SK-N-SH (cell line): ENCODE results near the gene NACC1. TPM values are rescaled to one million over a fixed set of nuclear protein-coding genes. Genes with fewer than 3 reads are reported as not detected.

Experiments used
- CTCF ChIA-PET: fragments of 300-600, 350-600 bp; formaldehyde crosslinking; extraction: SDS; loops from one replicate; lab custom pipeline; 2021; lab: Yijun Ruan, JAX
- POLR2A ChIA-PET: fragments of 350-600 bp; sonication (Branson Sonifier 250); formaldehyde crosslinking; extraction: SDS; loops from one replicate; lab custom pipeline; 2020; ENCODE audit warnings: antibody characterized with exemption, inconsistent platforms; lab: Yijun Ruan, JAX
- DNase-seq: peaks from one replicate; pipeline ENCODE4 v3.0.0; 2012
- H2AFZ ChIP-seq: fragments of 200-600 bp; sonication (generic); 2 replicates; pipeline ENCODE4 v1.8.1; 2016; ENCODE audit warnings: antibody characterized with exemption, mild to moderate bottlenecking, low read depth
- H3F3A ChIP-seq: fragments of 200-600 bp; sonication (generic); replicated peaks from 2 replicates; pipeline ENCODE3; 2016; ENCODE audit warnings: antibody characterized with exemption, mild to moderate bottlenecking; ENCODE audit not compliant: insufficient read depth
- H3K27ac ChIP-seq, 2 experiments: fragments of 200-500 bp in 1 of 2; fragments of 200-600 bp in 1 of 2; sonication (Bioruptor generic) in 1 of 2; sonication (generic), shearing (Covaris generic) in 1 of 2; 2 replicates each; pipeline versions ENCODE4 v1.5.1 to v1.6.1; 2014 to 2016; ENCODE audit warnings: low read depth in 2 of 2, inconsistent platforms in 1 of 2, low read length in 1 of 2, mild to moderate bottlenecking in 1 of 2, mixed read lengths in 1 of 2
- H3K27me3 ChIP-seq: fragments of 200-600 bp; sonication (generic), shearing (Covaris generic); 2 replicates; pipeline ENCODE4 v1.6.1; 2016; ENCODE audit warnings: mixed run types; ENCODE audit not compliant: insufficient read depth
- H3K36me3 ChIP-seq, 2 experiments: fragments of 200-500 bp in 1 of 2; fragments of 200-600 bp in 1 of 2; sonication (Bioruptor generic) in 1 of 2; sonication (generic) in 1 of 2; replicated peaks in 1 of 2; 2 replicates each; pipeline versions ENCODE3 to v1.5.1; 2014 to 2016; ENCODE audit warnings: low read length in 1 of 2, mild to moderate bottlenecking in 1 of 2; ENCODE audit not compliant: insufficient read depth in 2 of 2, control insufficient read depth in 1 of 2
- H3K4me1 ChIP-seq, 2 experiments: fragments of 200-500 bp in 1 of 2; fragments of 200-600 bp in 1 of 2; sonication (Bioruptor generic) in 1 of 2; sonication (generic), shearing (Covaris generic) in 1 of 2; 2 replicates each; pipeline versions ENCODE4 v1.5.1 to v1.6.1; 2014 to 2016; ENCODE audit warnings: low read depth in 1 of 2, low read length in 1 of 2, mixed run types in 1 of 2; ENCODE audit not compliant: insufficient read depth in 2 of 2, control insufficient read depth in 1 of 2
- H3K4me2 ChIP-seq: fragments of 200-600 bp; sonication (generic), shearing (Covaris generic); 2 replicates; pipeline ENCODE4 v1.6.1; 2017; ENCODE audit warnings: mixed run types
- H3K4me3 ChIP-seq, 2 experiments: fragments of 200-500 bp in 1 of 2; fragments of 200-600 bp in 1 of 2; sonication (Bioruptor generic) in 1 of 2; sonication (generic), shearing (Covaris generic) in 1 of 2; 2 replicates each; pipeline versions ENCODE4 v1.5.1 to v1.8.1; 2014 to 2016; ENCODE audit warnings: low read depth in 2 of 2, inconsistent platforms in 1 of 2, low read length in 1 of 2, mild to moderate bottlenecking in 1 of 2, mixed read lengths in 1 of 2, moderate library complexity in 1 of 2
- H3K79me2 ChIP-seq: fragments of 200-600 bp; sonication (generic); 2 replicates; pipeline ENCODE4 v1.8.1; 2017; ENCODE audit warnings: mild to moderate bottlenecking; ENCODE audit not compliant: insufficient read depth
- H3K9ac ChIP-seq: fragments of 200-600 bp; sonication (generic); 2 replicates; pipeline ENCODE4 v1.6.1; 2017; ENCODE audit warnings: mixed run types
- H3K9me2 ChIP-seq: fragments of 200-600 bp; sonication (generic); 2 replicates; pipeline ENCODE4 v1.6.1; 2017; ENCODE audit warnings: mixed run types
- H3K9me3 ChIP-seq: fragments of 200-600 bp; sonication (generic); 2 replicates; pipeline ENCODE4 v1.6.1; 2017; ENCODE audit warnings: mixed run types, mild to moderate bottlenecking, moderate library complexity
- H4K20me1 ChIP-seq: fragments of 200-600 bp; sonication (generic); 2 replicates; pipeline ENCODE4 v1.6.1; 2017; ENCODE audit warnings: mild to moderate bottlenecking, mixed run types; ENCODE audit not compliant: insufficient read depth
- ELF1 ChIP-seq: IDR thresholded peaks from 2 replicates; pipeline ENCODE4 v1.4.0; 2012
- EP300 ChIP-seq, 2 experiments: IDR thresholded peaks; 2 replicates each; pipeline versions ENCODE4 v1.4.0 to v1.6.1; 2012; ENCODE audit warnings: borderline replicate concordance in 1 of 2, low read depth in 1 of 2, low read length in 1 of 2
- EZH2phosphoT487 ChIP-seq: fragments of 200-600 bp; sonication (generic); IDR thresholded peaks from 2 replicates; pipeline ENCODE4 v1.6.1; 2017; ENCODE audit warnings: low read depth, mixed run types, mild to moderate bottlenecking, antibody characterized with exemption, moderate library complexity, borderline replicate concordance
- MEF2A ChIP-seq: IDR thresholded peaks from 2 replicates; pipeline ENCODE4 v1.4.0; 2012; ENCODE audit warnings: low read depth, borderline replicate concordance
- NFIC ChIP-seq: IDR thresholded peaks from 2 replicates; pipeline ENCODE4 v1.4.0; 2012; ENCODE audit warnings: borderline replicate concordance
- RFX5 ChIP-seq: IDR thresholded peaks from 2 replicates; pipeline ENCODE4 v1.6.1; 2012; ENCODE audit warnings: mild to moderate bottlenecking, improper control_type of control experiment, low read length
- RXRA ChIP-seq: IDR thresholded peaks from 2 replicates; pipeline ENCODE4 v1.4.0; 2012; ENCODE audit warnings: low read depth, mild to moderate bottlenecking, borderline replicate concordance
- SIN3A ChIP-seq: IDR thresholded peaks from 2 replicates; pipeline ENCODE4 v1.6.1; 2012; ENCODE audit warnings: low read depth, mild to moderate bottlenecking, low read length, moderate library complexity, borderline replicate concordance
- TAF1 ChIP-seq: IDR thresholded peaks from 2 replicates; pipeline ENCODE4 v1.6.1; 2012; ENCODE audit warnings: low read depth, mild to moderate bottlenecking, low read length, moderate library complexity, borderline replicate concordance
- whole genome bisulfite sequencing: methylation state at CpG from one replicate; pipeline ENCODE4 v1.1.6; 2017; ENCODE audit warnings: low lambda C conversion rate; 5-methylcytosine and 5-hydroxymethylcytosine counted together
- polyA plus RNA-seq, 3 experiments: library from polyadenylated mRNA; depleted of rRNA; stranded (reverse); fragments of >200 nt; gene quantifications; 2 replicates each; pipeline ENCODE4 v1.2.3, GENCODE V29; 2012
- TF ChIP-seq, protein P1 (sequence below): IDR thresholded peaks from 2 replicates; pipeline ENCODE4; 2012
- TF ChIP-seq, protein P2 (sequence below): fragments of 200-600 bp; sonication (generic); IDR thresholded peaks from 2 replicates; pipeline ENCODE4 v1.6.1; 2017; ENCODE audit warnings: antibody characterized with exemption, mild to moderate bottlenecking, moderate library complexity
- TF ChIP-seq, protein P3 (sequence below): fragments of 150-350 bp; IDR thresholded peaks from 2 replicates; pipeline ENCODE4 v1.6.1; 2016; ENCODE audit warnings: mild to moderate bottlenecking, low read depth, low read length
- TF ChIP-seq, protein P4 (sequence below): IDR thresholded peaks from 2 replicates; pipeline ENCODE4 v1.6.1; 2012; ENCODE audit warnings: mild to moderate bottlenecking, low read depth, low read length, moderate library complexity

Gene NACC1
- polyA plus RNA-seq, 1 of the 3 experiments (the other 2 are of a cell fraction): 127 TPM

DNA sequence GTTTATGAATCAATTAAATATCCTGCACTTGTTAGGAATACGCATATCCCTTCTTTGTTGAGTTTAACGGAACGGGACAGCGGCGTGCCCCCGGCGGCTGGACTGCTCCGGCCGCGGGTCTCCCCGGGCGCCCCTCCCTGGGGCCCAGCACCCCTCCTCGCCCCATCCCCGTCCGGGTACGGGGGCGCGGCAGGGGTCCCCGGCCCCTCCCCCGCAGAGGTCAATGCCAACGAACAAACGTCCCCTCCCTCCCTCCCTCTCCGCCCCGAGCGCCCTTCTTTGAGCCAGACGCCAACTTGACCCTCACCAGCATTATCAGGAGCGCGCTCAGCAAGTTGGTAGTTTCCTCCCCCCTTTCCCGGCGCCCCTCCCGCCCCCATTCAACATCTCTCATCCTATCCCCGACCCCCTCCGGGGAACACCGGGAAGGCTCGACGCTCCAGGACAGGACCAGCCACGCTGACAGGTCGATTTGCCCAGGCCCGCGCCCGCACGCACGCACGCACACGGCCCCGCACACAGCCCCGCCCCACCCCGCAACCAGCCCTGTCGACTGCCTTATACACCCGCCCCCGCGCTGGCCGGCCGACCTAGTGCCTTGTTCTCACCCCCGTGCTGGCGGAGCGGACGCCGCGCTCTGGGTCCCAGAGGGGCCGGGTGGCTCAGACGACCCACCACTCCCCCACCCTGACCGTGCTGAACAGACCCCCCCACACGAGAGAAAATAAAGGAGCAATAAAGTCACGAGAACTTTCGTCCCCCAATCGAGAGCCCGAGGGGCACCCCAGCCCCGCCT is 20.4 kb upstream of the NACC1 start:
- Histone ChIP-seq H3F3A (no peaks in the 10 kb centered on the region), H3K27me3 (no peaks in the 10 kb centered on the region), H3K27ac (no peak overlapping the region), H3K4me1 (peaks cover 0 to 52% of the 10 kb centered on the region in 2 experiments; a peak in 3 of 4 replicates), H2AFZ (no peak overlapping the region)
- no peak for DNase-seq
- TF ChIP-seq RFX5: no peak
- TF ChIP-seq, protein P1, sequence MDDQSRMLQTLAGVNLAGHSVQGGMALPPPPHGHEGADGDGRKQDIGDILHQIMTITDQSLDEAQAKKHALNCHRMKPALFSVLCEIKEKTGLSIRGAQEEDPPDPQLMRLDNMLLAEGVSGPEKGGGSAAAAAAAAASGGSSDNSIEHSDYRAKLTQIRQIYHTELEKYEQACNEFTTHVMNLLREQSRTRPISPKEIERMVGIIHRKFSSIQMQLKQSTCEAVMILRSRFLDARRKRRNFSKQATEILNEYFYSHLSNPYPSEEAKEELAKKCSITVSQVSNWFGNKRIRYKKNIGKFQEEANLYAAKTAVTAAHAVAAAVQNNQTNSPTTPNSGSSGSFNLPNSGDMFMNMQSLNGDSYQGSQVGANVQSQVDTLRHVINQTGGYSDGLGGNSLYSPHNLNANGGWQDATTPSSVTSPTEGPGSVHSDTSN: no peak
- no peak for TF ChIP-seq TAF1
- TF ChIP-seq NFIC: no peak
- no peak for TF ChIP-seq MEF2A
- TF ChIP-seq, protein P2, sequence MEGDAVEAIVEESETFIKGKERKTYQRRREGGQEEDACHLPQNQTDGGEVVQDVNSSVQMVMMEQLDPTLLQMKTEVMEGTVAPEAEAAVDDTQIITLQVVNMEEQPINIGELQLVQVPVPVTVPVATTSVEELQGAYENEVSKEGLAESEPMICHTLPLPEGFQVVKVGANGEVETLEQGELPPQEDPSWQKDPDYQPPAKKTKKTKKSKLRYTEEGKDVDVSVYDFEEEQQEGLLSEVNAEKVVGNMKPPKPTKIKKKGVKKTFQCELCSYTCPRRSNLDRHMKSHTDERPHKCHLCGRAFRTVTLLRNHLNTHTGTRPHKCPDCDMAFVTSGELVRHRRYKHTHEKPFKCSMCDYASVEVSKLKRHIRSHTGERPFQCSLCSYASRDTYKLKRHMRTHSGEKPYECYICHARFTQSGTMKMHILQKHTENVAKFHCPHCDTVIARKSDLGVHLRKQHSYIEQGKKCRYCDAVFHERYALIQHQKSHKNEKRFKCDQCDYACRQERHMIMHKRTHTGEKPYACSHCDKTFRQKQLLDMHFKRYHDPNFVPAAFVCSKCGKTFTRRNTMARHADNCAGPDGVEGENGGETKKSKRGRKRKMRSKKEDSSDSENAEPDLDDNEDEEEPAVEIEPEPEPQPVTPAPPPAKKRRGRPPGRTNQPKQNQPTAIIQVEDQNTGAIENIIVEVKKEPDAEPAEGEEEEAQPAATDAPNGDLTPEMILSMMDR: no peak
- TF ChIP-seq, protein P3, sequence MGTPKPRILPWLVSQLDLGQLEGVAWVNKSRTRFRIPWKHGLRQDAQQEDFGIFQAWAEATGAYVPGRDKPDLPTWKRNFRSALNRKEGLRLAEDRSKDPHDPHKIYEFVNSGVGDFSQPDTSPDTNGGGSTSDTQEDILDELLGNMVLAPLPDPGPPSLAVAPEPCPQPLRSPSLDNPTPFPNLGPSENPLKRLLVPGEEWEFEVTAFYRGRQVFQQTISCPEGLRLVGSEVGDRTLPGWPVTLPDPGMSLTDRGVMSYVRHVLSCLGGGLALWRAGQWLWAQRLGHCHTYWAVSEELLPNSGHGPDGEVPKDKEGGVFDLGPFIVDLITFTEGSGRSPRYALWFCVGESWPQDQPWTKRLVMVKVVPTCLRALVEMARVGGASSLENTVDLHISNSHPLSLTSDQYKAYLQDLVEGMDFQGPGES: no peak
- TF ChIP-seq, protein P4, sequence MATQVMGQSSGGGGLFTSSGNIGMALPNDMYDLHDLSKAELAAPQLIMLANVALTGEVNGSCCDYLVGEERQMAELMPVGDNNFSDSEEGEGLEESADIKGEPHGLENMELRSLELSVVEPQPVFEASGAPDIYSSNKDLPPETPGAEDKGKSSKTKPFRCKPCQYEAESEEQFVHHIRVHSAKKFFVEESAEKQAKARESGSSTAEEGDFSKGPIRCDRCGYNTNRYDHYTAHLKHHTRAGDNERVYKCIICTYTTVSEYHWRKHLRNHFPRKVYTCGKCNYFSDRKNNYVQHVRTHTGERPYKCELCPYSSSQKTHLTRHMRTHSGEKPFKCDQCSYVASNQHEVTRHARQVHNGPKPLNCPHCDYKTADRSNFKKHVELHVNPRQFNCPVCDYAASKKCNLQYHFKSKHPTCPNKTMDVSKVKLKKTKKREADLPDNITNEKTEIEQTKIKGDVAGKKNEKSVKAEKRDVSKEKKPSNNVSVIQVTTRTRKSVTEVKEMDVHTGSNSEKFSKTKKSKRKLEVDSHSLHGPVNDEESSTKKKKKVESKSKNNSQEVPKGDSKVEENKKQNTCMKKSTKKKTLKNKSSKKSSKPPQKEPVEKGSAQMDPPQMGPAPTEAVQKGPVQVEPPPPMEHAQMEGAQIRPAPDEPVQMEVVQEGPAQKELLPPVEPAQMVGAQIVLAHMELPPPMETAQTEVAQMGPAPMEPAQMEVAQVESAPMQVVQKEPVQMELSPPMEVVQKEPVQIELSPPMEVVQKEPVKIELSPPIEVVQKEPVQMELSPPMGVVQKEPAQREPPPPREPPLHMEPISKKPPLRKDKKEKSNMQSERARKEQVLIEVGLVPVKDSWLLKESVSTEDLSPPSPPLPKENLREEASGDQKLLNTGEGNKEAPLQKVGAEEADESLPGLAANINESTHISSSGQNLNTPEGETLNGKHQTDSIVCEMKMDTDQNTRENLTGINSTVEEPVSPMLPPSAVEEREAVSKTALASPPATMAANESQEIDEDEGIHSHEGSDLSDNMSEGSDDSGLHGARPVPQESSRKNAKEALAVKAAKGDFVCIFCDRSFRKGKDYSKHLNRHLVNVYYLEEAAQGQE: no peak
- no peak for TF ChIP-seq EP300 (IDR thresholded peaks at IDR 0.05; ENCODE audit: borderline replicate concordance in 1 of 2, low read depth in 1 of 2, low read length in 1 of 2)
- no peak for TF ChIP-seq RXRA
- TF ChIP-seq ELF1: no peak
- TF ChIP-seq SIN3A: no peak
- TF ChIP-seq EZH2phosphoT487: no peak
- TF ChIP-seq, all 33 proteins: peak for 0
- Histone ChIP-seq H3K9me2 (no peaks in the 10 kb centered on the region), H3K36me3 (peaks cover 0 to 16% of the 10 kb centered on the region in 2 experiments), H3K9ac (no peak overlapping the region), H3K9me3 (no peaks in the 10 kb centered on the region), H3K79me2 (peaks cover 12% of the 10 kb centered on the region; the same call in 1 of the 2 replicates), H4K20me1 (no peaks in the 10 kb centered on the region), H3K4me2 (no peak overlapping the region), H3K4me3 (no peak overlapping the region)
- WGBS: 87% methylated on average over 51 of the region's 69 CpGs
- ChIA-PET CTCF (interaction anchor here (9.2 kb wide), 2 partner anchors 30 to 123 kb away, joined by 506 to 603 read pairs; partner anchors contain the start of gene DAND5), POLR2A (interaction anchor here (1.0 kb wide), 1 partner anchor 120 kb away, joined by 3 read pairs; no protein-coding TSS in a partner anchor)
